Measurements from ENCODE around the gene GALNT18.

The GALNT18 gene

GRCh38 chr11:11621573-11622339 lies at the start of gene GALNT18:
TSS of gene GALNT18 (minus strand) at chr11:11622005.
- DNase-seq (ENCODE audit: low read depth), result peak; percentile 74

DNA sequence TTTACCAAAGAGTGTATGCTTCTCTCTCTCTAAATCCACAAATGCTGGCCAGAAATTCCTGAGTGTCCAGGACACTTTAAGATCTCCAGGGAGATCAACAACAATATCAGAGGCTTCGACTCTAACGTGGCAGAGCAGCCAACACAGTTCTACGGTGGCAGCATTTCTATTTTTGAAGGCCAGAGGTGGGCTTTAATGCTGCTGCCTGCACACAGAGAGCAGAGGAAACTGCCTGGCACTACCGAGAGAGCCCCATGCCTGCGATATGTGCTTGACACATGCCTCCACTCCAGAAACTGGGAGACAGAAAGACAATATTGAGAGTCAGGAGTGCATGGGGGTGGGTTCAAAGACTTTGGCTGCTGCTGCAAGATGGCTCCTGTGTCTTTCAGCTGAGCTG lies 48.8 kb upstream of the GALNT18 start:
- no peak for DNase-seq (ENCODE audit: low read depth)

DNA sequence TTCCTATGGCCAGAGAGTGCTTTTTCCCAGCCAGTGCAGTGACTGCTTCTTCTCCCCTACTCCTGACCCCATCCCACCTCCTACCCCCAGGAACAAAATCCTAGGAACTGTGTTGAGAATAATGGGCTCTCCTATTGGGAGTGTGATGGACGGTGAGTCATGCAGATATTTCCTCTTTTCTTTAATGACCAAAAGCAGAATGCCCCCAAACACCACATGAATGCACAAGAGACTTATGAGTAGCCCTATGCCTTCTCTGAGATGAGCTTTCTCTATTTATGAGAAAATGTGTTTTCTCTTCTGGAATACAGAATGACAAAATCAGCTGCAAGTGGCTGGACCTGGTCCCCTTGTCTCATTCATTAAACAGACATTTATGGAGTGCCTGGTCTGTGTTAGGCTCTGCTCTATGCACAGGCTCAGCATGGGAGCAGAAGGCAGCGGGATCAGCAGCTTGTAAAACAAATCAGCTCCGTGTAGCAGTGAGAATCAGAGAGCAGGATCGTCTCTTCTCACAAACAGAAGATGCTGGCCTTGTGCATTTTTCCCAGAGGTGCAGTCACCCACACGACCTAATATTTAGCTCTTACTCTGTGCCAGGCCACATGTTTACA lies 47.5 kb upstream of the GALNT18 start:
- DNase-seq (ENCODE audit: low read depth), result no peak

GRCh38 chr11:11668781-11669180 lies 47.0 kb upstream of the GALNT18 start:
- DNase-seq (ENCODE audit: low read depth), result no peak

DNA sequence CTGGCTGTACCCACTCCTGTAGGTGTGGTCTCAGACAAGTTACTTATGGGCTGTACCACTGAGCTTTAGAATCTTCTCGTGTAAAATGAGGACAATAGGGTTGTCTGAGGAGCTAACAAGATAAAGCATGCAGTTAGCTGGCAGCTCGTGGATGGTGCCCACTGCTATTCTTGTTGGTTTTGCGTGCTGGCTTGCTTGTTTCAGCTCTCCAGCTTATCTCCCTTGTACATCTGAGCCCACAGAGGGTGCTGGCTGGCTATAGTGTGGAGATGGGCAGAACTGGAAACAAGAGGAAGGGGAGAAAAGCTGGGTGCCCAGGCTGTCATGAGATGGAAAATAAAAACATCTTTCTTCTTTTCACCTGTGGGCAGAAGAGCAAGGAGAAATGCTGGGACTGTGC lies 46.5 kb upstream of the GALNT18 start:
- DNase-seq (ENCODE audit: low read depth), result no peak

- DNase-seq (ENCODE audit: low read depth), result no peak
These were observed 45.3 kb upstream of the GALNT18 start for GRCh38 chr11:11667056-11667455.

GRCh38 chr11:11665407-11665806 lies 43.6 kb upstream of the GALNT18 start:
- no peak for DNase-seq (ENCODE audit: low read depth)

DNA sequence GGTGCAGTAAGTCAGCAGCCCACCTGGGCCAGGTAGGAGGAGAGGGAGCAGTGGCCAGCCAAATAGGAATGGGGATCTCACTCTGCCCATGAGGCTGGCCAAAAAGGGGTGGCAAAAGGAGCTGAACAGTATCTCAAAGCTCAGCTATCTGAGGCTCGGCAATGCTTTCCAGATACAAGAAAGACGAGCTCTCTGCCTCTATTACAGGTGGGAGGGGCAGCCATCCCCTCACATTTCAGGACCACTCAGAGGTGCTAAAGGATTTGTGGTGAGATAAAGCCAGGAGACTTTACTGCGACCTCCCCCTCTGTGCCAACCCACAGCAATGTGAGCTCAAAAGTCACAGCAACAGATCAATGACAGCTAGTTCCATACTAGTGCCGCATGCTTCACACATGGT lies 42.1 kb upstream of the GALNT18 start:
- DNase-seq (ENCODE audit: low read depth), result no peak

- DNase-seq (ENCODE audit: low read depth), result no peak
These were observed 40.8 kb upstream of the GALNT18 start for GRCh38 chr11:11662578-11662977.

DNA sequence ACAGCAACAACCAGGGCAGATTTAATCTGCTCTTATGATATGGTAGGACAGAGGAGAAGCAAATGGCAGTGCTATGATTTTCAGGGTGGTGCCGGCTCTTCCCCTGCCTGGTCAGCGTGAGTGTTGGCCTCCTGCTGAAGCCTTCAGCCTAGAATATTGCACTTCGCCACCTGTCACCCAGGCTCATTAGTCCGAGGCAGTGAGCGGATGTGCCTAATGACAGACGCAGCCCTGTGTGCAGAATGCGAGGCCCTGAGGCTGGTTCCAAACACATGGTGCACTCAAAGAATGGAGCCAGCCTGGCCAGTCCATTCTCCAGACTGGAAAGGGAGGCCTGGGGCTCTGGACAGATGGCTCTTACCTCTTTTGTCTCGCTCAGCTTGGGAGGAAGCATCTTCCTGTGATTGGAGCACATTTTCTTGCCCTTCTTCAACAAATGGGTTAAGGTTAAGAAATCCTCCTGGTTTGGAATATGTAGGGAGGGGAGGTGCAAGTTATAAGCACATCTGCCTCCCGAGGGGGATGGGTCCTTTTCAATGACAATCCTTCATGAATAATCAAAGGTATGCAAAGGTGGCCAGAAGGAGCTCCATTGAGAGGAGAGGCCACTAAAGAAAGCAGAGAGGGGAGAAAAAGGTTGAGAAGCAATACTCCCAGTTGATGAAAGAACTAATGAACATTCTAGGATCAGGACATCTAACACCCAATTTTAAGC lies 39.7 kb upstream of the GALNT18 start:
- no peak for DNase-seq (ENCODE audit: low read depth)

GRCh38 chr11:11660363-11660740 lies 38.5 kb upstream of the GALNT18 start:
- no peak for DNase-seq (ENCODE audit: low read depth)

DNA sequence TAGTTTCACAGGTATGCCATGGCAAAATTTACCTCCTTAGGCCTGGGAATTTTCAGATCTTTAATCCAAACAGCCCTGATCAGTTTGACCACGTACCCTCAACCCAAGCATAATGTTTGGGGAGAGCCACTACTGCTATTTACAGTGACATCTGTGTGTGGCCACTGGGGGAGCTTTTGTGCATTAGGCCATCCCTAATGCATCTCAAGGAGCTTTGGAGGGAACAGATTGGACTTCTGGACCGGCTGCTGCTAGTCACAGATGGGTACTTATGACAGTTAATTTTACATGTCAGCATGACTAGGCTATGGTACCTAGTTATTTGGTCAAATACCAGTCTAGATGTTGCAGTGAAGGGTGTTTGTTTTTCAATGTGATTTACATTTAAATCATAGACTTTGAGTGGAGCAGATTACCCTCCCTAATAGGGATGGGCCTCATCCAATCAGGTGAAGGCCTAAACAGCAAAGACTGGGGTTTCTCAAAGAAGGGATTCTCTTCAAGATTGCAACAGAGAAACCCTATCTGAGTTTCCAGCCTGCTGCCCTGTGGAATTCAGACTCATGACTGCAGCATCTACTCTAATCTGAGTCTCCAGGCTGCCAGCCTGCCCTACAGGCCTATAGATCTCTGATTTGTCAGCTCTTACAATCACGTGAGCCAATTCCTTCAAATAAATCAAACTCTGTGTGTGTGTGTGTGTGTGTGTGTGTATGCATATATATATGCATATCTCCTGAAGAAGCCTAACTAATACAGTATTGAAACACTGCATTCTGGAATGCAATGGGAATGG lies 38.0 kb upstream of the GALNT18 start:
- no peak for DNase-seq (ENCODE audit: low read depth)

DNA sequence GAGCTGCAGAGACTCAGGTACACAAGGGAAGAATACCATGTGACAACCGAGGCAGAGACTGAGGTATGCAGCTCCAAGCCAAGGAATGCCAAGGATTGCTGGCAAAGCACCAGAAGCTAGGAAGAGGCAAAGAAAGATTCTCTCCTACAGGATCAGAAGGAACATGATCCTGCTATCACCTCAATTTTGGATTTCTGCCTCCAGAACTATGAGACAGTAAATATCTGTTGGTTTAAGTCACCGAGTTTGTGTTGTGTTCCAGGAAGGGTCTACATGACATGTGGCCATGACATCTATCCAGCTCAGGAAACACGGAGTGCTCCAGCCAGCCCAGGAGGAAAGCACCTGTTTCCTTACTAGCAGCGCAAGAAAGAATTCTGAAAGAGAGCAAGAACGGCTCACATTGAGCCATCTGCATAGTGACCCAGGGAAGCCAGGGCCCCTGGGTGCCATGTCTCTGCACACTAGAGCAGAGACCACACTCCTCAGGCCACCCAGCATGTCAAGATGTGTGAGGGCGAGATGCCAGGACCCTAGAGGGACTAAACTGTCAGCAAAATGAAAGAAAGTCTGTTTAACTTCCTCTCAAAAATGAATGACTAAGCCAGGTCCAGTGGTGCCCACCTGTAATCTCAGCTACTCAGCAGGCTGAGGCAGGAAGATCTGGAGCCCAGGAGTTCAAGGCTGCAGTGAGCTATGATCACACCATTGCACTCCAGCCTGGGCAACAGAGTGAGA lies 35.6 kb upstream of the GALNT18 start:
- no peak for DNase-seq (ENCODE audit: low read depth)

- DNase-seq (ENCODE audit: low read depth), result no peak
These were observed 19.8 kb upstream of the GALNT18 start for GRCh38 chr11:11641581-11641980.

- no peak for DNase-seq (ENCODE audit: low read depth)
These were observed 19.2 kb upstream of the GALNT18 start for GRCh38 chr11:11640996-11641395.

- DNase-seq (ENCODE audit: low read depth), result no peak
These were observed 18.3 kb upstream of the GALNT18 start for GRCh38 chr11:11640152-11640551.

GRCh38 chr11:11636671-11637070 lies 14.9 kb upstream of the GALNT18 start:
- DNase-seq (ENCODE audit: low read depth), result no peak

DNA sequence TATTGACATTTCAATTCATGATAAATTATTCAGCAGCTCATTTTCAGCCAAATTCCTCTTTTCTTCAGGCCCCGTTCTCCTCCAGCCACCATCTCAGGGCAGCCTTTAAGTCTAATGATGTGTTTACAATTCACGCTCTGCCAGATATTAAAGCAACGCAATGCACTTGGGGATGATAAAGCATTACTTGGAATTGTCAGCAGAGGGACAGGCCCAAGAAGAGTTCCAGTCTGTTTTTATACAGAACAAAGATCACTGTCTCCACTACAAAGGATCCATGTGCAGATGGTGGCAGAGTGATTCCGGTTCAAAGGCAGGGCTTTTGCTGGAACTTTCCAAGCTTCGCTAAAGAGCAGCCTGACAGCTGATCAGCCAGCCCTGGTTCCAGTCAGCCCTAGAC lies 13.6 kb upstream of the GALNT18 start:
- DNase-seq (ENCODE audit: low read depth), result no peak

DNA sequence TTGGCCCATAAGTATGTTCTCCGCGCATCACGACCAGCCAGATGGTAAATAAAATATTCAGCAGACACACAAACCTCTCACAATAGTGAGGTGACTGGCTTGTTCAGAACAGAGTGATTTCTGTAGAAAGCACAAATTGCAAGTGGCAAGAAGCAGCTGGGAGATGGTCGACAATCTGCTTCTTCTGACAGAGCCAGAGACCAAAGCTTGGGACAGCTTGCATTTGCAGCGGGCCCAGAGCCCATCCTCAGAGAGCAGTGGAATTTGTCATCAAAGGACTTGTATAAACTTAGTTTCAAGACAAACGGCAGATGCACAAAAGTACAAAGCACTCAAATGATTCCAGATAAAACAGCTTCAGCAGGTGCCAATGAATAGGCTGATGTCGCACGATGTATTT lies 7.6 kb upstream of the GALNT18 start:
- DNase-seq (ENCODE audit: low read depth), result no peak

DNA sequence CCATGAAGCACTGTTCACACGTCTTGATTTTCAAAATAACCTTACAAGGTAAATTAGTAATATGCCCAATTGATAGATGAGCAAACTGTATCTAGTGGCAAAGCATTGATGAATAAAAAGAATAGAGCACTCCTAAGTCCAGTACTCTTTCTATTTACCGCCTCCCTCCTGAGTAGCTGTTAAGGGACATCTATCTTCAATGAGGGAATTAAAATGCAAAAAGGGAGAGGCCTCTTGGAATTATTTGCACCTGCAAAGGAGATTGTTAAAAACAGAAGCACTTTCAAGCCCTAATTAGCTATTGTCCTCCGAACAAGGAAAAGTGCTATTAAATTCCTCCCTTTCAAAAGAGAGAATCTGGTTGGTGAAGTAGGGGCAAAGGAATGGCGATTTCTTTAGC lies 6.8 kb upstream of the GALNT18 start:
- no peak for DNase-seq (ENCODE audit: low read depth)

DNA sequence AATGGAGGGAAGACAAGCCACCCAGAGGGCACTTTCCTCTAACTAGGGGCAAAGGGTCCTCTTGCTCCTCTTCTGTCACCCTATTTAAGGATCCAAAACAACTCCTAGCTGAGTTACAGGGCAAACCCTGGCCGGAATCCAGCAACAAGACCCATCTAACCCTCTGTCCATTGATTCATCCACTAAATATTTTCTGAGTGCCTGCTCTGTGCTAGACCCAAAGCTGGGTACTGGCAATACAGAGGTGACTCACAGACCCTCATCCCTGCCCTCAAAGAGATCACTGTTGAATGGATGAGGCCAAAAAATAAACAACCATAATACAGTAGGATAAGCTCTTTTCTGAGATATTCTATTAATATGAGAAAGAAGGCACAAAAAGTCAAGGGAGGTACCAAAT lies 4.3 kb upstream of the GALNT18 start:
- no peak for DNase-seq (ENCODE audit: low read depth)

- DNase-seq (ENCODE audit: low read depth), result no peak
These were observed 3.1 kb upstream of the GALNT18 start for GRCh38 chr11:11624926-11625325.

All from GM04504 (cell line).